Erythroblast (primary cell): ENCODE results near the gene LHPP.
A peak's percentile ranks its signal among the peaks of the same experiment; 100 is the strongest.

ENCODE experiments used
- DNase-seq, 2 experiments: peaks; one replicate each; lab custom pipeline; 2025; lab: John Stamatoyannopoulos, UW
- GATA1 ChIP-seq: IDR thresholded peaks from 2 replicates; pipeline ENCODE4 v1.6.1; 2011; ENCODE audit warnings: low read depth, mild to moderate bottlenecking, control low read depth, low read length, moderate library complexity
- POLR2A ChIP-seq: IDR thresholded peaks from 2 replicates; pipeline ENCODE4 v1.6.1; 2011; ENCODE audit warnings: mild to moderate bottlenecking, low read length

The LHPP gene

DNA sequence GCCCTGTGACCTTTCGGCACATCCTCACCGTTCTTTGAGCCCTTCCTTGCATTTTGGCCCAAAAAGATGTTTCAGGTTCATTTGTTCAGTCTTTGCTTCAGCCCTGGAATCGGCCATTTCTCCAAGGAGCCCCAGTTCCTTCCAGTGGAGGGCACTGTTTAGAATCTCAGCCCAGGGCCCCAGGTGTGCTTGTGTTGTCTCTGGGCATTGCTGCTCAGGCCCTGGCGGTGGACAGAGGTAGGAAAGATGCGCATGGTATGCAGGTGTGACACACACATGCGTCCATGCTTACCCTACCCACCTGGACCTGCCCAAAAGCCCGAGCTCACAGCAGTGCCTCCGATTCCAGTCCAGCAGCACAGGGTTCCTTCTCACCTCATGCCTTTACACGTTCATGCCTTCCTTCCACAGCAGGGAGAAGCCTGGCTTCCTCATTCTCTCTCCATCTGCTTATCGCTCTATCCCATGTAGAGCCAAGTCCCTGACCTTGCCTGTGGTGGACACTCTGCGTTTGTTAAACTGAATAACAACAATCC lies 70.6 kb downstream of the LHPP start:
- DNase-seq, result peak in 1 of 2 experiments; percentile 21
- TF ChIP-seq GATA1, result no peak
- no peak for TF ChIP-seq POLR2A

DNA sequence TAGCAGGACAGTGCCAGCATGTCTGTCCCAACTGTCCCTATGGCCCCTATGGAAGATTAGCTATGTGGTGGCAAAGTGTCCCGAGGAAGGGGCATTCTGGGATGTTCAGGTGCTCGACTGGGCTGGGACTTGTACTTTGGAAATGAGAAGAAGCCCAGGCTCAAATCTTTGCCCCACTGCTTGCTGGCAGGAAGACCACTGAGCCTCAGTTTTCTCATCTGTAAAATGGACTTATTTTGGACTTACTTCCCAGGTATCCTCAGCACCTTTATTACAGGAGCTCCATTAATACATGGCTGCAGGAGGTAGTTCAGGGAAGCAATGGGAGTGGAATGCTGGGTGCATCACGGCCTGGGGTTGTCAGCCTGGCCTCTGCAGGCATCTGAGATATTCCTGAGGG lies 71.2 kb downstream of the LHPP start:
- no peak for DNase-seq
- TF ChIP-seq POLR2A, result no peak
- no peak for TF ChIP-seq GATA1

DNA sequence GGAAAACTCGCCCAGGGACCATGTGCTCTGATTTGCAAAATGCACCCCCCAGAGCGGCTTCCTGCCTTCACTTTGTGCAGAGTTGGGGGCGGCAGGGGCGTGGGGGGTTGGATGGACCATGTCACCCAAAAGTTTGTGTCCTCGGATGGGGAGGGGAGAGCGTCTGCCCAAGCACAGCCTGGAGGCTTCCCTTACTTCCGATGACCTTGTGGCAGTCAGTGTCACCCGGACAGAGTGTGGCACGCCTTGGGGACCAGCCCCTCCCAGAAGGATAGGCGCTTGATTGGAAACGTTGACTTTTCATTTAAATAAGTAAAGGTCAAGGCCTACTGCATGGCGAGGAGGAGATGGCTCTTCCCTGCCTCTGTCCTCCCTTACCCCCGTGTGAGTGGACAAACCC lies 71.6 kb downstream of the LHPP start:
- DNase-seq, result no peak
- TF ChIP-seq POLR2A (no peak), GATA1 (no peak)

DNA sequence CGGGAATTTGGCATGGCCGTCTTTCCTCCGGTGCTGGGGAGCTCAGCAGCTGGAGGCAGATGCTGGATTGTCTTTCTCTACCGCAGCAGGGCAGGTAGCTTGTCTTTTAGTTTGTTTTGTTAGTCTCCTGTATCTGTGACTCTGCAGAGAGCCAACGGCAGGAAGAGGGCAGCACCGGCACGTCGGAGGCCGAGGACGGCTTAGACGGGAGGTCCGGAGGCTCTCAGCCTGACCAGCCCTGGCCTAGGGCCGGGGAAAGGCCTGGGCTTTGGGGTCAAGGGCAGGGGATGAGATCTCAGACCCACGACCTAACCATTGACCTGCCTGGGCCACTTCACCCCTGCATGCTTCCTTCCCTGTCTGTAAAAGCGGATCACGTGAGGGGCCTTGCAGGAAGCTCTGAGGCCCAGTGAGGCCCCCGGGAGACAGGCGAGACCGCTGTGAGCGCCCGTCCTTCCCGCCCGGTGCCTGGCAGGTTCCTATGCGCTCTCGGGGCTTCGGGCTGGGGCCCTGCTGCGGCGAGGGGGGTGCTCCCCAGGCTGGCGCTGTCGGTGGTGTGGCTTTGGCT lies 72.7 kb downstream of the LHPP start:
- DNase-seq, result peak; percentile 46 to 57
- TF ChIP-seq POLR2A, result no peak
- TF ChIP-seq GATA1, result no peak

DNA sequence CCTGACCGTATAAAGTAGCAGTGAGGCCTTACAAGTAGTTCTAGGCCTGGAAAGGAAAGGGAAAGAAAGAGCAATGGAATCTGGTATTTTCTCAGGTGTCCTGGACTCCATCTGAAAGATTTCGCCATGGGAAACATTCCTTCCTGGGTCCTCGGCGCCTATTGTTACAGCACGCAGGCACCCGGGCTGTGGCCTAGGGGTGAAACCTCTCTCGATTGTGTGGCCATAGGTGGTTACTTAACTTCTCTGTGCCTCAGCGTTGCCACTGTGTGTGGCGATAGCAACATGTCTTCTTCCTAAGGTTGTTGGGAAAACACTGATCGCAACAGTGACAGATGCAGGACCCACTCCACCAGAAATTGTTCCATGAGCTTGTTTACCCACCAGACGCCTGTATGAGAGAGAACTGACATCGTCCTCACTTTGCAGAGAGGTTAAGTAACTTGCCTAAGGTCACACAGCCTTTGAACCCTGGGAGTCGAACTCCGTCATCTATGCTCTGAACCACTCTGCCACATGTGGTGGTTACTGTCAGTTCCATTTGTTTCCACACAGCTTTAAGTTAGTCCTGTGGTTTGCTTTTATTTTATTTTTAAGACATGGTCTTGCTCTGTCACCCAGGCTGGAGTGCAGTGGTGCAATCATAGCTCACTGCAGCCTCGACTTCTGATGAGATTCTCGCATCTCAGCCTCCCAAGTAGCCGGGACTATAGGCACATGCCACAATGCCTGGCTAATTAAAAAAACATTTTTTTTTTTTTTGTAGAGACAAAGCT lies 73.4 kb downstream of the LHPP start:
- DNase-seq, result no peak
- no peak for TF ChIP-seq POLR2A
- no peak for TF ChIP-seq GATA1

DNA sequence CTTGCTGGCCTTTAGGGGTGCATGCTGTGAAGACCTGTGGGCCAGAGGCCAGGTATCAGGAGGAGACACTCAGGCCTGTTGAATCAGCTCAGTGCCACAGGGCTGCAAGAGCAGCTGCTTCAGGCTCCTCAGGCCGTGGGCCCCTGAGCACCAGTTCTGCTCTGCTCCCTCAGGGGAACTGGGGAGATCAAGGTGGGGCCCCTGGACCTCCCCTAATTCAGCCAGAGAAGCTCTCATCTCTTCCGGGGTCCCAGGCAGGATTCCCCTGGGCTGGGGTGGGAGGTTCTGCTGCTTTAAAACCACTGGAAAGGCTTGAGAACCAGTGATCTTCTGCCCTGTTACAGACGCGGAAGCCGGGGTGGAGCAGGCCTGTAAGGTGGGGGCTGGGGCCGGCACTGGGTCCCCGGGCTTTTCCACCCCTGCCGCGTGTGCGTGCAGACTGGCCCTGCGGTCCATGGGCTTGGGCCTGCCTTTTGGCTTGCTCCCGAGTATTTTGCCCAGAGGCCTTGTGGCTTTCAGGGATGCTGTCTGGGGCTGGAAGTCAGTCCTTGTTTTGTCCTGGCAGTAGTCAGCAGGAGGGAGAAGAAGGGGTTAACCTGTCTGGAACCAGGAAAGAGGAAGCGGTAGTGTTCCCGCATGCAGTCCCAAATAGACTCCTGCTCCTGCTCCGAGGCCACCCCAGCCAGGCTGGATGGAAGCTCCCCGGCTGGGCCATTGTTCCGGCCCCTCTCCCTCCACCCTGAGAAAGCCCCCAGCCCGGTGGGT lies 74.3 kb downstream of the LHPP start:
- no peak for DNase-seq
- TF ChIP-seq POLR2A, result no peak
- TF ChIP-seq GATA1, result no peak

DNA sequence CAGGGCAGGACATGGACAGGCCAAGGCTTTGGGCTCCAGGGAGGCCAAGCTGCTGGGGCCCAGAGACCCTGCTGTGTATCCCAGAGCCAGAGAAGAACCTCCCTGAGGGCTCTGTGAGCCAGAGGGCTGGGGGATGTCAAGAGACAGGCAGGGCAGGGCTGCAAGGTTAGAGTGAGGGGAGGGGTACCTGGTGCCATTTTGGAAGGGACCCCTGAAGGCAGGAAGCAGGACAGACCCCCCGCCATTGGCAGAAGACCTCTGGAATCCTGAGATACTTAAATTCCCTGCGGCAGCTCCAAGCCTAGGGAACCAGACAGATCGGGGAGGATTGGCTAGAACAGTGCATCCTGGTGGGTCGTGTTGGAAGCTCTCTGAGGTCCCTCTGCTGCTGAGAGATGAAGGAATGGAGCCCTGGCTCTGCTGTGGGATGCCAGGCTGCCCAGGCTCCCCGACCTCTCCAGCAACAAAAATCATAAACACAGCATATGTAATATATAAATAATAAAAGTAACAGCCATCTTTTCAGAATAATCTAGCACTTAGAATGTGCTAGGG lies 75.0 kb downstream of the LHPP start:
- DNase-seq, result no peak
- TF ChIP-seq POLR2A (no peak), GATA1 (no peak)

DNA sequence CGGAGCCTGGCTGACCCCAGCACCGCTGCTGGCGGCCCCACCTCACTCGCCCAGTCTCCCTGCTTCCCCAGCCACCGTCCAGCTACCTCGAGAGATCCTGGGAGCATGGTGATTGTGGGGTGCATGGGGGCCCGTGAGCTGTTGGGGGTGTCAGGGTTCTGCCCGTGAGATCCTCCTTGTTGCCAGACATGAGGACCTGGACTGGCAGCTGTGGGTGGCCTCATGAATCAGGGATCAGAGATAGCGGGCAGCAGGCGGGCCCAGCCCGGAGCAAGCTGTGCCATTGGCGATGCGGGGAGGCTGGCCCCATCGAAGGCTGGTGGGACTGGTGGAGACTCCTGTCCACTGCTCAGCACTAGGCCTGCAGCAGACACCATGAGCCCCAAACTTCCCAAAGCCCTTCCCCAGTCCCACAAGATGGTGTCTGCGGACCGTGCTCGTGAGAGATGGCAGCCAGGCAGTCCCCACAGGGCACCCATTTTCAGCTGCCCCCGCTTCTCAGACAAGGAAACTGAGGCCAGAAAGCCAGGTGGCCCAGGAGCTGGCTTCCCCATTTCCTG lies 75.6 kb downstream of the LHPP start:
- no peak for DNase-seq
- no peak for TF ChIP-seq GATA1
- TF ChIP-seq POLR2A, result no peak

DNA sequence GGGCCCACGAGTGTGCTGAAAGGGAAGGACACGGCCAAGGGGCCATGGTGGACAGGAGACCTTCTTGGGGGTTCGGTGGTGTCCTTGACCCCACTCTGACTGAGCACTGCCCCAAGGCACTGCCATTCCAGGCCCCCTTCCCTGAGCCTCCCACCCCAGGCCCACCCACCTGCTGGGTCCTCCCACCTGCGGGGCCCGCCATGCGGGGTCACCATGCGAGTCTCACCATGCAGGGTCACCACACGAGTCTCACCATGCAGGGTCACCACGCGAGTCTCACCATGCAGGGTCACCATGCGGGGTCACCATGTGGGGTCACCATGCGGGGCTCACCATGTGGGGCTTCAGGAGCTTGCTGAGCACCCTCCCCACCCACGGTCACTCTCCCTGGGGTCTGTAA lies 76.3 kb downstream of the LHPP start:
- no peak for TF ChIP-seq POLR2A
- no peak for DNase-seq

DNA sequence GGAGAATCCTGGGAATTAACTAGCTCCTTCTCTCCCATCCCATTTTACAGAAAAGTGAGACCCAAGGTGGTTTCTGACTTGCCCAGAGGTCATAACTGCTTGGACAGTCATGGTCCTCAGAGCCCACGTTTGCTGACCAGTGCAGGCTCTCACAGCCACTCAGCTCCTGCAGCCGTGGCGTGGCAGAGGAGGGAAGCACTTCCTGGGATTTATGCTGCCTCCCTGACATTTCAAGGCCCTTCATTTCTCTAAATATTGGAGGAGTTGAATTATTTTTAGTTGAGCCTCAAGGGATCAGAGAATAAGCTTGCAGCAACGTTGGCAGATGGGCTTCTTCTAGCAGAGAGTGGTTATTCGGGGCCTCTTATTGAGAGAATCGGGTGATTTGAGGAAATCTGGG lies 77.1 kb downstream of the LHPP start:
- DNase-seq, result no peak
- TF ChIP-seq POLR2A (no peak), GATA1 (no peak)

DNA sequence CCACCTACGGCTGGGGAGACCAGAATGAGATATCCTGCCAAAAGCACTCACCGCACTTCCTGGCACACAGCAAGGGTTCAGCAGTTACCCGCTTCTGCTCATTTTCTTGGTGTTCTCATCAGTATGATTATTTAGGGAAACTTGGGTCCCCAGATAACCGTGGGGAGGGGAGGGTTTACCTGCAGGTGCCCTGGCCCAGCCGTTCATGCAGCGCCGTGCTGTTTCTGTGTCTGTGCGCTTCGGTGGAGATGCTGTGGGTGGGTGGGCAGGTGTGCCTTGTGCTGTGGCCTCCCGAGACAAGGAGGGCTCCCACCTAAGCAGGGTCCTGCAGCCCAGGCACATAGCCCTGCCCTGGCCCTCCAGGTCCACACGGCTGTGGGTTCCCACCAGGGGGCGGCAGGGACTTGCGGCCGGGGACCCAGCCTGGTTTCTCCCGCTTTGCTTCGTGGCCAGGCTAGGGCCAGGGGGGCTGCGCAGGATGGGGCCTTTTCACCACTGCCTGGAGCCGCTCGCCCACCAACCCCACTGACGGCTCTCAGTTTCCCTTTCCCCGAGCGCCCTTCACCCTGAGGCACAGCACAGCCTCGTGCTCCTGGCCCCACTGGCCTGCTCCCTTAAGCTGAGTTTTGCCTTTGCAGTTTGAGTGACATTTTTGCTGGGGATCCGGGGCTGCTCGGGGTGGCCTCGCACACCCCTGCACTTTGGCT lies 78.5 kb downstream of the LHPP start:
- no peak for TF ChIP-seq POLR2A
- TF ChIP-seq GATA1, result no peak
- DNase-seq, result peak; percentile 59 to 77

DNA sequence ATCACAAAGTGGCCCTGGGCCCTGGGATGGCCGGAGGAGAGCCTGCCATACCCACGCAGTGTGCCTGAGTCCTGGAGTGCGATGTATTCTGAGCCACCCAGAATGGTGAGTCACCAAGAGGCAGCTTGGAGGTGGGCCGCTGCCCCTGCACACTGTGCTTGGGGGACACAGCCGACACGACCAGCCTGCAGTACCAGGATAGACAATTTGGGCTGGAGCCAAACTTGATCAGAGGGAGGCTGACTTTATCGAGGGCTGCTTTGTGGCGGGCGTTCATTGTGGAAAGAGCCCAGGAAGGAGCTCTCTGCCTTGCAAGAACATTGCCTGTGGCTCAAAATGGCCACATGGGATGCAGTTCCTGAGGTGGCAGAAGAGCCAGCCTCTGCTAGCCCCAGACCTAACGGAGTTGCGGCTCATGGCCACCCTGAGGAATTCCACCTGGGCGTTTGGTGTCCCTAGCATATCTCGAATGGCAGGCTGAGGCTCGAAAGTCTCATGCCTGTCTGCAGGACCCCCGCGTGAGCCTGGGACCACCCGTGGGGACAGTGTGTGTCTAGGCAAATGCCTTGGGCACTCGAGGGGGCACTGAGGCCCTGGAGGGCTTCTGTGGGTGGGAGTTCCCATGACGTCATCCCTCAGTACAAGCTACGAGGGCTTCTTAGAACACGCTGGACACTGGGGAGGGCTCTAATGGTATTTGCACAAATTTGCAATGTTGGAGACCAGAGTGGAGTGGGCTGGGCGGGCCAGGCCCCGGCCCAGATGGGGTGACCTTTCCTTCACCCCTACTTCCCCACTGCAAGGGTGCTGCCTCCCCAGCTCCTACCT lies 79.7 kb downstream of the LHPP start:
- TF ChIP-seq GATA1, result no peak
- no peak for TF ChIP-seq POLR2A
- peak in 1 of 2 experiments; percentile 13 for DNase-seq
